Epithelial cell of proximal tubule (primary cell): Measurements from ENCODE around the gene SOX6. TPM values are rescaled to one million over a fixed set of nuclear protein-coding genes. Genes with fewer than 3 reads are reported as not detected.

Source experiments
- DNase-seq: peaks from one replicate; pipeline ENCODE4 v3.0.0-alpha.2; 2011; ENCODE audit warnings: low read depth
- H3K4me3 ChIP-seq: 2 replicates; pipeline ENCODE4 v1.5.1; 2011; ENCODE audit warnings: low read depth, mild to moderate bottlenecking, low read length
- total RNA-seq: library from RNA; depleted of rRNA; stranded (reverse); fragments of >200 nt; gene quantifications from 2 replicates; pipeline ENCODE4 v1.2.3, GENCODE V29; 2015
- TF ChIP-seq, protein P1 (sequence below): conservative IDR thresholded peaks from 2 replicates; pipeline ENCODE4 v1.5.1; 2012; ENCODE audit warnings: low read depth, mild to moderate bottlenecking, low read length

Gene SOX6
- total RNA-seq, 1 donor from 2014 or later, result 1.6 TPM

DNA sequence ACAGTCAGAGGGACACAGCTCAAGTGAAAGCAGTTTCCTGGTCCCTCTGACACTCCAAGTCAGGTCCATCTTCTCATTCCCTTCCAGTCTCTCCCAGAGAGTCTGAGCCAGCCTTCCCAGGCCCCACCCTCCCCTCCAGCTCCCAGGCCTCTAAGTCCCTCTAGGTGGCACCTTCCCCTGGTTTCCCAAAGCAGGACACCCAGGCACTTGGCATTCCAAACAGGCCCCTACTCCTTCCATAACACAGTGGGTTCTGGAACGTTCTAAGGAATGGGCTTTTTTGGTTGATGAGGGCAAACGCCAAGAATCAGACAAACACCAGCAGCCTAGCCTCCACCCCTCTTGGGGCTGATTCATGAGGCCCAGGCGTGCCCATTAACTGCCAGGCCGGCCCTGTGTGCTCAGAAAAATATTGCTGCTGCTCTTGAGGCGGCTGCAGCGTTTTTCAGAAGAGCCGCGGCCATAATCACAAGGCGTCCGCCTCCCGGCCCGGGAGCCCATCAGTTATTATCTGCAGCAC lies 418.7 kb downstream of the SOX6 start:
- TF ChIP-seq, protein P1, sequence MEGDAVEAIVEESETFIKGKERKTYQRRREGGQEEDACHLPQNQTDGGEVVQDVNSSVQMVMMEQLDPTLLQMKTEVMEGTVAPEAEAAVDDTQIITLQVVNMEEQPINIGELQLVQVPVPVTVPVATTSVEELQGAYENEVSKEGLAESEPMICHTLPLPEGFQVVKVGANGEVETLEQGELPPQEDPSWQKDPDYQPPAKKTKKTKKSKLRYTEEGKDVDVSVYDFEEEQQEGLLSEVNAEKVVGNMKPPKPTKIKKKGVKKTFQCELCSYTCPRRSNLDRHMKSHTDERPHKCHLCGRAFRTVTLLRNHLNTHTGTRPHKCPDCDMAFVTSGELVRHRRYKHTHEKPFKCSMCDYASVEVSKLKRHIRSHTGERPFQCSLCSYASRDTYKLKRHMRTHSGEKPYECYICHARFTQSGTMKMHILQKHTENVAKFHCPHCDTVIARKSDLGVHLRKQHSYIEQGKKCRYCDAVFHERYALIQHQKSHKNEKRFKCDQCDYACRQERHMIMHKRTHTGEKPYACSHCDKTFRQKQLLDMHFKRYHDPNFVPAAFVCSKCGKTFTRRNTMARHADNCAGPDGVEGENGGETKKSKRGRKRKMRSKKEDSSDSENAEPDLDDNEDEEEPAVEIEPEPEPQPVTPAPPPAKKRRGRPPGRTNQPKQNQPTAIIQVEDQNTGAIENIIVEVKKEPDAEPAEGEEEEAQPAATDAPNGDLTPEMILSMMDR, result no peak
- H3K4me3 ChIP-seq, result no peak overlapping the region
- DNase-seq, result no peak

DNA sequence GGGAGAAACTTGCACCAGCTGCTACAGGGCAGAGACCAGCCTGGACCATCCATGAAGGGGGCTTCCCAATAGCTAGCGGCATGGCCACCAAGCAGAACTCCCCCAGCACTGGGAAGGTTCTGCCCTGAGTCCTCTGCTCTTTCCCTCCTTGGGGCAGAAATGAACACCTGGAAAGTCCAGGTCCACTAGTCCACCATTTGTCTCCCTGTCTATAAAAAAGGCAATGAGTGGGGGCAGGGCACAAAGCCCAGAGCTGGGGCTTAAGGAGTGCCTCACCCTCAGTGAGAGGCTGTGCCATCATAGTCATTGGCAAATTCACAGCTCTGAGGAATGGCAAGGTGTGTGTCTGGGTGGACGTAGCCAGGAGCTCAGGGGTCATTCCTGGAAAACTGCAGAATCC lies 420.3 kb downstream of the SOX6 start:
- TF ChIP-seq, protein P1, result no peak
- no peak for DNase-seq
- H3K4me3 ChIP-seq, result no peak overlapping the region

DNA sequence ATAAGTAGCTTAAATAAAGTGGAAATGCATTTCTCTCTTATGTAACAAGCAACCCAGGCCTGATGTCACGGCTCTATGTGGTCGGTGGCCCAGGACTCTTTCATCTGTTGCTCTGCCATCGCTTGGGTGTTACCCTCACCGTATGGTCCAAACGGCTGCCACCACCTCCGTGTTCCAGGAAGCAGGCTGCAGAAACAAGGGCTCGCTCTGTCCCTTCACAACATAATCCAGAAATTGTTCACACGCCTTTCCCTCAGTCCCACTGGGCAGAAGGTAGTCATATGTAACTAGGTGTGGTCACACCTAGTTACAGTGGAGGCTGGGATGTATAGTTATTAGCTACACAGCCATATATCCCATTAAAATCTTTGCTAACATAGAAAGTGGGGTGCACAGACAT lies 421.0 kb downstream of the SOX6 start:
- DNase-seq, result no peak
- TF ChIP-seq, protein P1, result no peak
- no peak overlapping the region for H3K4me3 ChIP-seq

DNA sequence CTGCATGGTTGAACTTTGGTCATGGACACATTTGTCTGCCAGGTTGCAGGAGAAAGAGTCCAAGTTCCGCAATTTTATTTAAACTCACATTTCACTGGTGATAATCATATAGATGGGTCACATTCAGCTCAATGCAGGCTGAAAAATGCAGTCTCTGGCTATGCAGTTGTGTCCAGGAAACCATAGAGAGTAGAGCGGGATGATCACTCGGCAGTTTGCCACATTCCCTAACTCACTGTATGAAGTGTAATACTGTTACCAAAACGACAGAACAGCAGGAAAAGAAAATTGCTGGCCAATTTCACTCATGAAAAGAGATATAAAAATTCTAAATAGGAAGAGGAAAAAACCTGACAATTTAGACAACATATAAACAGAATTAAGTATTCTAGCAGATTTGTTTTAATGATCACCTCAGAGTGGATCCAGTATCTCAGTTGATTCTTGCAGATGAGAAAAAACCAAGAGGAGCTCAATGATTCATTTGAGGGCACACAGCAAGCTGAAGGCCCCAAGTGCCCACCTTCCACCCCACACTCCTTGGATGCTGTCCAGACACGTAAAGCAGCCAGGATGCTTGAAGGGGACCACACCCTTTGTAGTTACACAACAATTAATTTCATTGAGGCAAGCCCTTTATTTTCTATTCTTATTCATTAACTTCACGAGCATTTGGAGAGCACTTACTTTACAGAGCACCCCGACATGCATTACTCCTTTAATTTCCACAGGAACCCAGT lies 422.3 kb downstream of the SOX6 start:
- no peak overlapping the region for H3K4me3 ChIP-seq
- TF ChIP-seq, protein P1, result no peak
- no peak for DNase-seq

DNA sequence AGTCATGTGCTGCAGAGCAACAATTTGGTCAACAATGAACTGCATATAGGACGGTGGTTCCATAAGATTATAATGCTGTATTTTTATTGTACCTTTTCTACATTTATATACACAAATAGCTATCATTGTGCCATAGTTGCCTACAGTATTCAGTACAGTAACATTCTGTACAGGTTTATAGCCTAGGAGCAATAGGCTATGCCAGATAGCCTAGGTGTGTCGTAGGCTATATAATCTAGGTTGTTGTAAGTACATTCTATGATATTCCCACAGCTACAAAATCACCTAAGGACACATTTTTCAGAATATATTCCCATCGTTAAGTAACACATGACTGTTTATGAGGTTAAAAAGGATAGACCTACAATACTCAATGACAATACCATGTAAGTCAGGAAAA lies 423.9 kb downstream of the SOX6 start:
- DNase-seq, result no peak
- TF ChIP-seq, protein P1, result no peak
- no peak overlapping the region for H3K4me3 ChIP-seq

DNA sequence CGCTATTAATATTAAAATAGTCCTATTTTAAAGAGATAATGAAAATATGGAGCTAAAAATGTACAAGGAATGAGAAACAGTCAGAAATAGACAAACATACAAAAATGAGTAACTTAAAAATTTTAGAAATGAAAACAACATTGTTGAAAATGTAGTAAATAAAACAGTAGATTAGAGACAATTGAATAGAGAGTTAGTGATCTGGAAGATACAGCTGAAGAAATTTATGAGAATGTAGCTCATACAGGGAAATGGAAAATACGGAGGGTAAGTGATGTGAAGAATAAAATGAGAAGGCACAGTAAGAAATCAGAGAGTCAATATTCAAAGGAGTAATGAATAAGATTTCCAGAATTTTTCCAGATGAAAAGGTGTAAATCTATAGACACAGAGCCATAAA lies 424.8 kb downstream of the SOX6 start:
- TF ChIP-seq, protein P1, result no peak
- no peak overlapping the region for H3K4me3 ChIP-seq
- DNase-seq, result no peak
